Mesenchymal stem cell (in vitro differentiated cells and primary cell): ENCODE measurements around the gene HTT.

Source experiments
- DNase-seq: peaks from one replicate; pipeline ENCODE4 v3.0.0-alpha.2; 2013
- H2AFZ ChIP-seq: one replicate; pipeline ENCODE4 v1.6.1; 2013; ENCODE audit warnings: low read depth, mild to moderate bottlenecking, control low read depth, inconsistent platforms, low read length, moderate library complexity
- H2AK5ac ChIP-seq: 2 replicates; pipeline ENCODE4 v1.6.1; 2013; ENCODE audit warnings: low read length, moderate library complexity, mild to moderate bottlenecking, inconsistent platforms; ENCODE audit not compliant: severe bottlenecking
- H2BK120ac ChIP-seq: one replicate; pipeline ENCODE4 v1.6.1; 2013; ENCODE audit warnings: low read depth, mild to moderate bottlenecking, inconsistent platforms, low read length, moderate library complexity
- H2BK12ac ChIP-seq, 2 experiments: one replicate each; pipeline ENCODE4 v1.6.1; 2013; ENCODE audit warnings: inconsistent platforms in 2 of 2, low read length in 2 of 2, mild to moderate bottlenecking in 2 of 2, moderate library complexity in 2 of 2, control low read depth in 1 of 2
- H2BK15ac ChIP-seq: one replicate; pipeline ENCODE4 v1.6.1; 2013; ENCODE audit warnings: mild to moderate bottlenecking, low read depth, inconsistent platforms; ENCODE audit not compliant: poor library complexity, severe bottlenecking
- H2BK5ac ChIP-seq: 2 replicates; pipeline ENCODE4 v1.6.1; 2013; ENCODE audit warnings: low read depth, mild to moderate bottlenecking, low read length, control low read depth, inconsistent platforms; ENCODE audit not compliant: poor library complexity, severe bottlenecking
- H3K14ac ChIP-seq, 2 experiments: one replicate each; pipeline ENCODE4 v1.6.1; 2013; ENCODE audit warnings: inconsistent platforms in 2 of 2, low read length in 2 of 2, control low read depth in 1 of 2, mild to moderate bottlenecking in 1 of 2, moderate library complexity in 1 of 2
- H3K18ac ChIP-seq, 2 experiments: one replicate each; pipeline ENCODE4 v1.6.1; 2013; ENCODE audit warnings: inconsistent platforms in 2 of 2, low read length in 2 of 2, control low read depth in 1 of 2, low read depth in 1 of 2, mild to moderate bottlenecking in 1 of 2
- H3K23ac ChIP-seq, 2 experiments: one replicate each; pipeline ENCODE4 v1.6.1; 2013; ENCODE audit warnings: inconsistent platforms in 2 of 2, low read length in 2 of 2, mild to moderate bottlenecking in 2 of 2, moderate library complexity in 2 of 2, control low read depth in 1 of 2
- H3K27ac ChIP-seq: 2 replicates; pipeline ENCODE4 v1.5.1; 2013; ENCODE audit warnings: mild to moderate bottlenecking, moderate library complexity, low read length, control low read depth, inconsistent platforms; ENCODE audit not compliant: poor library complexity, severe bottlenecking
- H3K27me3 ChIP-seq, 2 experiments: 2 replicates each; pipeline versions ENCODE4 v1.6.1 to v1.7.0; 2013; ENCODE audit warnings: low read length in 2 of 2, mild to moderate bottlenecking in 2 of 2, moderate library complexity in 2 of 2, control low read depth in 1 of 2, inconsistent platforms in 1 of 2; ENCODE audit not compliant: control insufficient read depth in 1 of 2, insufficient read depth in 1 of 2
- H3K36me3 ChIP-seq, 2 experiments: 2 replicates each; pipeline versions ENCODE4 v1.6.1 to v1.7.0; 2013; ENCODE audit warnings: low read length in 2 of 2, control low read depth in 1 of 2, inconsistent platforms in 1 of 2, low read depth in 1 of 2, mild to moderate bottlenecking in 1 of 2; ENCODE audit not compliant: insufficient read depth in 2 of 2, control insufficient read depth in 1 of 2
- H3K4ac ChIP-seq, 2 experiments: one replicate each; pipeline ENCODE4 v1.6.1; 2013; ENCODE audit warnings: inconsistent platforms in 2 of 2, low read length in 2 of 2, mild to moderate bottlenecking in 2 of 2, moderate library complexity in 2 of 2, control low read depth in 1 of 2, low read depth in 1 of 2
- H3K4me1 ChIP-seq: 2 replicates; pipeline ENCODE4 v1.6.1; 2013; ENCODE audit warnings: low read depth, low read length, control low read depth; ENCODE audit not compliant: control insufficient read depth, insufficient read depth
- H3K4me2 ChIP-seq: 2 replicates; pipeline ENCODE4 v1.6.1; 2013; ENCODE audit warnings: low read length, mild to moderate bottlenecking, inconsistent platforms; ENCODE audit not compliant: poor library complexity, severe bottlenecking
- H3K4me3 ChIP-seq, 2 experiments: 2 replicates each; pipeline versions ENCODE4 v1.5.1 to v1.7.0; 2013; ENCODE audit warnings: low read length in 2 of 2, mild to moderate bottlenecking in 2 of 2, control low read depth in 1 of 2, low read depth in 1 of 2; ENCODE audit not compliant: insufficient read depth in 1 of 2
- H3K79me1 ChIP-seq: replicated peaks from 2 replicates; pipeline ENCODE4 v1.6.1; 2013; ENCODE audit warnings: mild to moderate bottlenecking, control low read depth, low read length, inconsistent platforms; ENCODE audit not compliant: poor library complexity, severe bottlenecking
- H3K9ac ChIP-seq: 2 replicates; pipeline ENCODE4 v1.7.0; 2013; ENCODE audit warnings: mild to moderate bottlenecking, low read length, moderate library complexity
- H3K9me3 ChIP-seq: 2 replicates; pipeline ENCODE4 v1.7.0; 2013; ENCODE audit warnings: mild to moderate bottlenecking, low read length; ENCODE audit not compliant: control insufficient read depth
- H4K8ac ChIP-seq: one replicate; pipeline ENCODE4 v1.6.1; 2013; ENCODE audit warnings: inconsistent platforms, mild to moderate bottlenecking, low read length, moderate library complexity
- H4K91ac ChIP-seq: one replicate; pipeline ENCODE4 v1.6.1; 2013; ENCODE audit warnings: mild to moderate bottlenecking, low read length, inconsistent platforms
- WGBS: methylation state at CpG from one replicate; pipeline ENCODE4 v1.1.7; 2013; ENCODE audit warnings: mixed read lengths; 5-methylcytosine and 5-hydroxymethylcytosine counted together

The HTT gene

DNA sequence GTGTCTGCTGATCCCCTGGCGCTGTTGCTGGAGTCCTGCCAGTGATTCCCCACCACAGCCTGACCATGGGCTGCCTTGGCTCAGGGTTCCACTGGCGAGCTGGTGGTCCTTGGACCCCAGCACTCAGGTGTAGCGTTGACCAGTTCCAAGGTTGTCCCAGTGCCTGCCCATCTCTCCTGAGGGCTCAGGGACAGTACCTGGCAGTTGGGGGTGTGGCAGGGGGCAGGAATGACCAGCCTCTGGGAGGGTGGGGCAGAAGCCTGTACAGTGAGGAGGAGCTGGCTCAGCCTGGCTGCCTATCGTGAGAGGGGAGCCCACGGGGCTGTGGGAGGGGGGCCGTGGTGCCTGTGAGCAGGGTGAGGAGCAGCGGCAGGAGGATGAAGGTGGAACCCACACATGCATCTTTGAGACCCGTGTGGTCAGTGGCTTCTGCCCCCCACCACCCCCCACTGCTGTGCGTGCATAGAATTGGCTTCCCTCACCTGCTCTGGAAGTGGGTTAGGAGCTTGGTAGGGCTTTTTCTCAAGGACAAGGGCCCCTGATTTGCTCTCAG, 161.9 kb downstream of the HTT start:
- no peak overlapping the region for H2BK120ac ChIP-seq
- H3K23ac ChIP-seq: no peak overlapping the region
- H3K9ac ChIP-seq: no peak overlapping the region
- no peak overlapping the region for H2BK15ac ChIP-seq
- H3K4ac ChIP-seq: no peak overlapping the region
- no peak overlapping the region for H3K27ac ChIP-seq
- peaks cover 10% of the 10 kb centered on the region for H3K4me1 ChIP-seq
- H2BK12ac ChIP-seq: no peak overlapping the region
- H3K4me2 ChIP-seq: no peak overlapping the region
- 96% methylated on average over 6 of the region's 9 CpGs for WGBS
- H4K91ac ChIP-seq: no peak overlapping the region
- H3K14ac ChIP-seq: no peak overlapping the region
- no peak overlapping the region for H2AFZ ChIP-seq
- DNase-seq: no peak
- no peaks in the 10 kb centered on the region for H3K27me3 ChIP-seq
- H2BK5ac ChIP-seq: no peak overlapping the region
- no peak overlapping the region for H3K18ac ChIP-seq
- no peak overlapping the region for H4K8ac ChIP-seq
- H3K9me3 ChIP-seq: no peaks in the 10 kb centered on the region
- H3K79me1 ChIP-seq: peaks cover 4% of the 10 kb centered on the region
- H2AK5ac ChIP-seq: no peak overlapping the region
- peaks cover 93 to 95% of the 10 kb centered on the region in 2 experiments for H3K36me3 ChIP-seq
- H3K4me3 ChIP-seq: no peak overlapping the region

GRCh38 chr4:3237266-3237665, 162.8 kb downstream of the HTT start:
- Histone ChIP-seq H3K4me3 (no peak overlapping the region), H3K4me1 (peaks cover 10% of the 10 kb centered on the region), H3K4me2 (no peak overlapping the region), H2BK120ac (no peak overlapping the region), H2BK5ac (no peak overlapping the region), H3K4ac (peak overlapping the region in 1 of 2 experiments; percentile 18), H3K27ac (no peak overlapping the region), H3K79me1 (peaks cover 2% of the 10 kb centered on the region), H4K8ac (no peak overlapping the region), H3K36me3 (peaks cover 91 to 93% of the 10 kb centered on the region in 2 experiments), H3K9ac (no peak overlapping the region), H2BK15ac (no peak overlapping the region), H3K9me3 (no peaks in the 10 kb centered on the region), H3K23ac (no peak overlapping the region), H4K91ac (no peak overlapping the region), H2AK5ac (no peak overlapping the region), H3K27me3 (no peaks in the 10 kb centered on the region), H3K18ac (no peak overlapping the region), H2BK12ac (no peak overlapping the region), H3K14ac (no peak overlapping the region), H2AFZ (no peak overlapping the region)
- no peak for DNase-seq
- WGBS: 97% methylated on average over 19 of the region's 19 CpGs

- WGBS: 93% methylated on average over 24 of the region's 26 CpGs
- no peak overlapping the region for H4K91ac ChIP-seq
- no peak overlapping the region for H3K9ac ChIP-seq
- no peak overlapping the region for H3K4me3 ChIP-seq
- H3K4ac ChIP-seq: no peak overlapping the region
- H2BK5ac ChIP-seq: no peak overlapping the region
- no peak overlapping the region for H3K23ac ChIP-seq
- H2BK120ac ChIP-seq: no peak overlapping the region
- no peak overlapping the region for H2AK5ac ChIP-seq
- no peak overlapping the region for H2BK12ac ChIP-seq
- H3K36me3 ChIP-seq: peaks cover 90 to 94% of the 10 kb centered on the region in 2 experiments
- H3K27me3 ChIP-seq: no peaks in the 10 kb centered on the region
- H3K79me1 ChIP-seq: peaks cover 2% of the 10 kb centered on the region
- H3K4me1 ChIP-seq: peaks cover 10% of the 10 kb centered on the region
- no peak overlapping the region for H4K8ac ChIP-seq
- no peak overlapping the region for H3K14ac ChIP-seq
- H2AFZ ChIP-seq: no peak overlapping the region
- no peak overlapping the region for H3K4me2 ChIP-seq
- H3K9me3 ChIP-seq: no peaks in the 10 kb centered on the region
- no peak overlapping the region for H2BK15ac ChIP-seq
- H3K27ac ChIP-seq: no peak overlapping the region
- no peak overlapping the region for H3K18ac ChIP-seq
- no peak for DNase-seq
Observed at GRCh38 chr4:3237712-3238560, 163.5 kb downstream of the HTT start.

GRCh38 chr4:3238721-3239120, 164.2 kb downstream of the HTT start:
- no peak overlapping the region for H2BK5ac ChIP-seq
- H3K23ac ChIP-seq: no peak overlapping the region
- no peak overlapping the region for H2AFZ ChIP-seq
- no peak overlapping the region for H2AK5ac ChIP-seq
- peaks cover 90 to 94% of the 10 kb centered on the region in 2 experiments for H3K36me3 ChIP-seq
- no peak overlapping the region for H4K91ac ChIP-seq
- H4K8ac ChIP-seq: no peak overlapping the region
- no peak overlapping the region for H3K18ac ChIP-seq
- H3K9me3 ChIP-seq: no peaks in the 10 kb centered on the region
- no peak overlapping the region for H3K4ac ChIP-seq
- no peak for DNase-seq
- H2BK120ac ChIP-seq: no peak overlapping the region
- no peak overlapping the region for H3K9ac ChIP-seq
- no peak overlapping the region for H3K4me2 ChIP-seq
- no peak overlapping the region for H3K14ac ChIP-seq
- peaks cover 2% of the 10 kb centered on the region for H3K79me1 ChIP-seq
- H2BK15ac ChIP-seq: no peak overlapping the region
- 95% methylated on average over 18 of the region's 18 CpGs for WGBS
- H3K27ac ChIP-seq: no peak overlapping the region
- no peak overlapping the region for H3K4me3 ChIP-seq
- H3K4me1 ChIP-seq: peaks cover 10% of the 10 kb centered on the region
- no peaks in the 10 kb centered on the region for H3K27me3 ChIP-seq
- H2BK12ac ChIP-seq: no peak overlapping the region
